DOHH2 (cell line): Measurements from ENCODE around the gene ANKRD22.

Experiments used
- H3F3A ChIP-seq: fragments of 200-600 bp; sonication (generic), shearing (Covaris generic); 2 replicates; pipeline ENCODE4 v1.6.0; 2016; ENCODE audit warnings: antibody characterized with exemption, mild to moderate bottlenecking; ENCODE audit not compliant: control insufficient read depth, insufficient read depth
- H3K27ac ChIP-seq: fragments of 200-600 bp; sonication (generic); 2 replicates; pipeline ENCODE4 v1.5.1; 2014; ENCODE audit warnings: low read depth, mild to moderate bottlenecking, low read length, moderate library complexity
- H3K27me3 ChIP-seq: fragments of 200-600 bp; sonication (generic); 2 replicates; pipeline ENCODE4 v1.6.1; 2014; ENCODE audit warnings: mild to moderate bottlenecking, low read length, mixed read lengths; ENCODE audit not compliant: control insufficient read depth
- H3K36me3 ChIP-seq: fragments of 200-600 bp; sonication (generic); 2 replicates; pipeline ENCODE4 v1.6.1; 2014; ENCODE audit warnings: mild to moderate bottlenecking, low read length, moderate library complexity, mixed read lengths; ENCODE audit not compliant: control insufficient read depth
- H3K4me1 ChIP-seq: fragments of 200-600 bp; sonication (generic); 2 replicates; pipeline ENCODE4 v1.6.1; 2014; ENCODE audit warnings: mild to moderate bottlenecking, low read length, mixed read lengths; ENCODE audit not compliant: control insufficient read depth
- H3K4me2 ChIP-seq: fragments of 200-600 bp; sonication (generic); 2 replicates; pipeline ENCODE4 v1.6.0; 2014; ENCODE audit warnings: mild to moderate bottlenecking, low read length, moderate library complexity
- H3K4me3 ChIP-seq: fragments of 200-600 bp; sonication (generic); 2 replicates; pipeline ENCODE4 v1.5.1; 2014; ENCODE audit warnings: mild to moderate bottlenecking, low read length, mixed read lengths
- H3K79me2 ChIP-seq: fragments of 200-600 bp; sonication (generic); 2 replicates; pipeline ENCODE4 v1.6.1; 2014; ENCODE audit warnings: mild to moderate bottlenecking, low read length, mixed read lengths; ENCODE audit not compliant: control insufficient read depth
- H3K9me2 ChIP-seq: fragments of 200-600 bp; sonication (generic); replicated peaks from 2 replicates; pipeline ENCODE4 v1.6.1; 2014; ENCODE audit warnings: mild to moderate bottlenecking, low read length, mixed read lengths; ENCODE audit not compliant: control insufficient read depth
- H3K9me3 ChIP-seq: fragments of 200-600 bp; sonication (generic); 2 replicates; pipeline ENCODE4 v1.6.1; 2014; ENCODE audit warnings: antibody characterized with exemption, low read length, mixed read lengths; ENCODE audit not compliant: control insufficient read depth, insufficient read depth
- H4K20me1 ChIP-seq: fragments of 200-600 bp; sonication (generic); 2 replicates; pipeline ENCODE4 v1.6.0; 2014; ENCODE audit warnings: low read depth, mild to moderate bottlenecking, antibody characterized with exemption, low read length, moderate library complexity; ENCODE audit not compliant: control insufficient read depth, insufficient read depth
- CTCF ChIP-seq: fragments of 200-600 bp; sonication (generic); IDR thresholded peaks from one replicate; pipeline ENCODE4 v1.5.1; 2014; ENCODE audit warnings: antibody characterized with exemption, mild to moderate bottlenecking, low read depth, low read length; ENCODE audit not compliant: poor library complexity, severe bottlenecking
- EZH2phosphoT487 ChIP-seq: fragments of 200-600 bp; sonication (generic); IDR thresholded peaks from 2 replicates; pipeline ENCODE4 v1.6.1; 2017; ENCODE audit warnings: borderline replicate concordance, mild to moderate bottlenecking, antibody characterized with exemption, low read length, moderate library complexity, mixed read lengths

ANKRD22 gene

GRCh38 chr10:88835096-88835909 lies 16.3 kb downstream of the ANKRD22 start:
- Histone ChIP-seq H3K9me2 (no peaks in the 10 kb centered on the region), H3K4me1 (peaks cover 10% of the 10 kb centered on the region; the same call in 1 of the 2 replicates), H3K4me3 (no peak overlapping the region), H4K20me1 (no peaks in the 10 kb centered on the region), H3K79me2 (no peaks in the 10 kb centered on the region), H3K36me3 (no peaks in the 10 kb centered on the region), H3K9me3 (no peaks in the 10 kb centered on the region), H3F3A (no peaks in the 10 kb centered on the region), H3K27me3 (peaks cover 11% of the 10 kb centered on the region), H3K27ac (no peak overlapping the region), H3K4me2 (no peak overlapping the region)
- TF ChIP-seq CTCF = peak; percentile 80
- no peak for TF ChIP-seq EZH2phosphoT487

GRCh38 chr10:88833723-88834122 lies 17.9 kb downstream of the ANKRD22 start:
- Histone ChIP-seq H3K36me3 (no peaks in the 10 kb centered on the region), H3K9me2 (no peaks in the 10 kb centered on the region), H3K4me2 (no peak overlapping the region)

GRCh38 chr10:88833156-88833555 lies 18.5 kb downstream of the ANKRD22 start:
- H4K20me1 ChIP-seq = no peaks in the 10 kb centered on the region
- TF ChIP-seq EZH2phosphoT487 = no peak
- TF ChIP-seq CTCF = no peak
- H3K27ac ChIP-seq = no peak overlapping the region
- no peaks in the 10 kb centered on the region for H3K36me3 ChIP-seq
- no peak overlapping the region for H3K4me3 ChIP-seq
- H3K9me3 ChIP-seq = no peaks in the 10 kb centered on the region
- H3F3A ChIP-seq = no peaks in the 10 kb centered on the region
- H3K4me2 ChIP-seq = no peak overlapping the region
- peaks cover 10% of the 10 kb centered on the region; the same call in 1 of the 2 replicates for H3K4me1 ChIP-seq
- peaks cover 17% of the 10 kb centered on the region for H3K27me3 ChIP-seq
- no peaks in the 10 kb centered on the region for H3K79me2 ChIP-seq
- H3K9me2 ChIP-seq = no peaks in the 10 kb centered on the region

More at GRCh38 chr10:88833723-88834122, 17.9 kb downstream of the ANKRD22 start:
- no peaks in the 10 kb centered on the region for H4K20me1 ChIP-seq
- no peak overlapping the region for H3K4me3 ChIP-seq
- no peaks in the 10 kb centered on the region for H3K9me3 ChIP-seq
- peaks cover 10% of the 10 kb centered on the region; the same call in 1 of the 2 replicates for H3K4me1 ChIP-seq
- H3K27me3 ChIP-seq = peaks cover 17% of the 10 kb centered on the region
- TF ChIP-seq EZH2phosphoT487 (no peak), CTCF (no peak)
- no peak overlapping the region for H3K27ac ChIP-seq
- no peaks in the 10 kb centered on the region for H3F3A ChIP-seq
- H3K79me2 ChIP-seq = no peaks in the 10 kb centered on the region
